Karpas-422 (cell line): ENCODE results near the gene ZNF292. TPM values are rescaled to one million over a fixed set of nuclear protein-coding genes. Genes with fewer than 3 reads are reported as not detected.

Source experiments
- DNase-seq: peaks from one replicate; pipeline ENCODE4 v3.0.0-alpha.2; 2015
- H2AFZ ChIP-seq: fragments of 200-600 bp; sonication (generic); 2 replicates; pipeline ENCODE4 v1.6.1; 2014; ENCODE audit warnings: antibody characterized with exemption, low read length, mixed read lengths
- H3K27ac ChIP-seq: fragments of 200-600 bp; sonication (generic); 2 replicates; pipeline ENCODE4 v1.5.1; 2014; ENCODE audit warnings: mild to moderate bottlenecking, low read length, moderate library complexity
- H3K27me3 ChIP-seq: fragments of 200-600 bp; sonication (generic); 2 replicates; pipeline ENCODE4 v1.6.1; 2014; ENCODE audit warnings: low read length, mixed read lengths
- H3K36me3 ChIP-seq: fragments of 200-600 bp; sonication (generic); 2 replicates; pipeline ENCODE4 v1.6.1; 2014; ENCODE audit warnings: low read length, mixed read lengths; ENCODE audit not compliant: insufficient read depth
- H3K4me1 ChIP-seq: fragments of 200-600 bp; sonication (generic); 2 replicates; pipeline ENCODE4 v1.6.1; 2014; ENCODE audit warnings: mild to moderate bottlenecking, low read length, mixed read lengths
- H3K4me2 ChIP-seq: fragments of 200-600 bp; sonication (generic); 2 replicates; pipeline ENCODE4 v1.6.1; 2014; ENCODE audit warnings: low read length, low read depth, mild to moderate bottlenecking; ENCODE audit not compliant: poor library complexity, severe bottlenecking
- H3K4me3 ChIP-seq: fragments of 200-600 bp; sonication (generic); 2 replicates; pipeline ENCODE4 v1.5.1; 2014; ENCODE audit warnings: mild to moderate bottlenecking, antibody characterized with exemption, low read length, mixed read lengths
- H3K79me2 ChIP-seq: fragments of 200-600 bp; sonication (generic); 2 replicates; pipeline ENCODE4 v1.6.1; 2014; ENCODE audit warnings: mild to moderate bottlenecking, low read length, mixed read lengths
- H3K9ac ChIP-seq: fragments of 200-600 bp; sonication (generic); 2 replicates; pipeline ENCODE4 v1.6.0; 2014; ENCODE audit warnings: low read length
- H3K9me2 ChIP-seq: fragments of 200-600 bp; sonication (generic), shearing (Covaris generic); replicated peaks from 2 replicates; pipeline ENCODE4 v1.6.0; 2014; ENCODE audit warnings: mild to moderate bottlenecking, low read length, moderate library complexity; ENCODE audit not compliant: insufficient read depth
- H3K9me3 ChIP-seq: fragments of 300-700, 200-600 bp; sonication (generic); 2 replicates; pipeline ENCODE4 v1.6.1; 2014; ENCODE audit warnings: low read length, mixed read lengths
- H4K20me1 ChIP-seq: fragments of 200-600 bp; sonication (generic); 2 replicates; pipeline ENCODE4 v1.6.1; 2014; ENCODE audit warnings: mild to moderate bottlenecking, antibody characterized with exemption, low read length, low read depth; ENCODE audit not compliant: insufficient read depth
- total RNA-seq: library from RNA; depleted of rRNA; stranded (reverse); fragments of >200 nt; shearing (Covaris generic); gene quantifications from 2 replicates; pipeline ENCODE4 v1.2.3, GENCODE V29; 2014; ENCODE audit warnings: low replicate concordance

Gene ZNF292
- total RNA-seq, 1 experiment from 2014 or later, result 62.8 TPM

DNA sequence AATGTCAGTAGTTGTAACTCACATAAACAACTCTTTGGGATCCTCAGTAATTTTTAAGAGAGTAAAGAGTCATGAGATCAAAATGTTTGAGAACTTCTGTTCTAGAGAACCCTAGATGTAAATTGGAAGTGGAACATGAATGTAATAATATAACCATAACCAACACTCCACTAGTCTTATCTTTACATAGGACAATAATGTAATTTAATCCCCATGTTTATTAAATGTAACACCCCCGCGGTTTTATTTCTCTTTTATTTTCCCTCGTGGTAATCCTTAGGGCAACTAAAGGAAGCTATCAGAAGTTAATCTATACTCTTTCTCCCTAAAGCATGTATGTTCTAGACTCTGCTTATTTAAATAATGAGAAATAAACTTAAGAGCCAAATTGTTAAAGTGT, 54.4 kb downstream of the ZNF292 start:
- Histone ChIP-seq H2AFZ (no peak overlapping the region), H3K4me2 (peak overlapping the region; percentile 6), H3K27ac (0 out of 2 replicates have a peak overlapping the region, but pooled peaks have one; percentile 10), H3K9me3 (no peaks in the 10 kb centered on the region), H4K20me1 (peaks cover 7% of the 10 kb centered on the region; the same call in 1 of the 2 replicates), H3K4me1 (peaks cover 54% of the 10 kb centered on the region), H3K27me3 (no peaks in the 10 kb centered on the region), H3K79me2 (peaks cover 100% of the 10 kb centered on the region), H3K4me3 (no peak overlapping the region), H3K9me2 (0 out of 2 replicates have a peak, but pooled peaks cover 4% of the 10 kb centered on the region), H3K36me3 (peaks cover 4% of the 10 kb centered on the region; the same call in 1 of the 2 replicates), H3K9ac (no peak overlapping the region)
- DNase-seq, result no peak

DNA sequence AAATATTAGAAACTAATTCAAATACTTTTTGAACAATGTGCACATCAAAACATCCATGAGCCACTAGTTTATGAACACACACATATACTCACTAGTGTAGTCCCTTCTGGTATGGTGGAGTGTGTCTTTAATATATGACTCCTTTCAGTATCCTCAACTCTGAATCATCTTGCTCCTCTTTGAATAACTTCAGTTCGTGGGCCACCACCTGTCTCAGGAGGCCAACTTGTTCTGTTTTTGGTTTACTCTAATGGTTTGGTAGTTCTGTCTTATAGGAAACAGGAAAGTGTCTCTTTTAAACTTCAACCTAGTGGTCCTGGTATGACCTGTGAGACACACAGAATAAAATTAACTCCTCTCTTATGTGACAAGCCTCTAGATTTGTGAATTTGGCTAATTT, 55.6 kb downstream of the ZNF292 start:
- Histone ChIP-seq H3K9ac (no peak overlapping the region), H3K4me2 (no peak overlapping the region), H3K36me3 (no peaks in the 10 kb centered on the region; the same call in 1 of the 2 replicates), H3K27ac (0 out of 2 replicates have a peak overlapping the region, but pooled peaks have one; percentile 16), H3K4me3 (no peak overlapping the region), H3K9me3 (no peaks in the 10 kb centered on the region), H3K9me2 (0 out of 2 replicates have a peak, but pooled peaks cover 4% of the 10 kb centered on the region), H3K27me3 (no peaks in the 10 kb centered on the region), H3K4me1 (peaks cover 44% of the 10 kb centered on the region), H4K20me1 (peaks cover 7% of the 10 kb centered on the region; the same call in 1 of the 2 replicates), H3K79me2 (peaks cover 97% of the 10 kb centered on the region), H2AFZ (no peak overlapping the region)
- peak; percentile 50 for DNase-seq

DNA sequence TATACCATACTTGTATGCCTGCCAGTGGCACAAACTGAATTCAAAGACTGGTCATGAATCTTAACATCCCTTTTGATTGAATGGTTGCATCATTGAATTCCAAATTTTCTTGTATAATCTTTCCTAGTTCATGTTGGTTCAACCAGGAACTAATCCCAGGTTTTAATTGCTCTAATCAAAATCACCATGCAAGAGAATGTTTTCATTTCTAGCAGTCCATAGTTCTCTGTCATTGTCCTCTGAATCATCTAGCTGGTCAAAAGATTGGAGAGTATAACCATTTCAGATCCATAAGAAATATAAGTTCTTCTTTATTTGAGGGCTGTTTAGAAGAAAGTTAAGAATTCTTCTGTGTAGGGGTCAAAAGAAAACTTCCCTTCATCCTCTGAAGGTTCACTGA, 57.2 kb downstream of the ZNF292 start:
- H4K20me1 ChIP-seq, result peaks cover 7% of the 10 kb centered on the region; the same call in 1 of the 2 replicates
- no peaks in the 10 kb centered on the region for H3K27me3 ChIP-seq
- no peak for DNase-seq
- H3K9me2 ChIP-seq, result 0 out of 2 replicates have a peak, but pooled peaks cover 4% of the 10 kb centered on the region
- peaks cover 33% of the 10 kb centered on the region for H3K4me1 ChIP-seq
- H3K9me3 ChIP-seq, result no peaks in the 10 kb centered on the region
- H3K27ac ChIP-seq, result no peak overlapping the region
- peaks cover 97% of the 10 kb centered on the region for H3K79me2 ChIP-seq
- H3K4me3 ChIP-seq, result no peak overlapping the region
- H3K4me2 ChIP-seq, result no peak overlapping the region
- H3K9ac ChIP-seq, result no peak overlapping the region
- no peak overlapping the region for H2AFZ ChIP-seq
- peaks cover 15% of the 10 kb centered on the region; the same call in 1 of the 2 replicates for H3K36me3 ChIP-seq

DNA sequence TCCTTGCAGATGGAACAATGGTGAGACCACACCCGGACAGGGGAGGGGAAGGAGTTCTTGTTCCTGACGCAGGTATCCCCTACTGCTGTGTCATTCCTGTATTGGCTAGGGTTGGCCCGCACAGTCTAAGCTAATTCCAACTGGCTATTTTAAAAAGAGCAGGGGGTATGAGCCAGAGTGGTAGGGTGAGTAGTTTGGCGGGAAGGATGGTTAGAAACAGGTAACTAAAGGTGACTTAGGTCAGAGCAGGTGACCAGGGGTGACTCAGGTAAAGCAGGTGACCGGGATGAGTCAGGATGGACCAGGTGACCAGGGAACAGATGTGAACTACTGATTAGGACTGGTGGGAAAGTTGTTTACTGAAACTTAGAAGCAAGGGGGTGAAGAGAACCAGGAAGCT, 58.0 kb downstream of the ZNF292 start:
- Histone ChIP-seq H2AFZ (no peak overlapping the region), H3K27me3 (no peaks in the 10 kb centered on the region), H3K4me3 (no peak overlapping the region), H3K9ac (no peak overlapping the region), H3K4me1 (peaks cover 31% of the 10 kb centered on the region), H3K27ac (no peak overlapping the region), H4K20me1 (peaks cover 7% of the 10 kb centered on the region; the same call in 1 of the 2 replicates), H3K9me2 (0 out of 2 replicates have a peak, but pooled peaks cover 2% of the 10 kb centered on the region), H3K4me2 (no peak overlapping the region), H3K9me3 (no peaks in the 10 kb centered on the region), H3K36me3 (peaks cover 18% of the 10 kb centered on the region; the same call in 1 of the 2 replicates), H3K79me2 (peaks cover 93% of the 10 kb centered on the region)
- no peak for DNase-seq

DNA sequence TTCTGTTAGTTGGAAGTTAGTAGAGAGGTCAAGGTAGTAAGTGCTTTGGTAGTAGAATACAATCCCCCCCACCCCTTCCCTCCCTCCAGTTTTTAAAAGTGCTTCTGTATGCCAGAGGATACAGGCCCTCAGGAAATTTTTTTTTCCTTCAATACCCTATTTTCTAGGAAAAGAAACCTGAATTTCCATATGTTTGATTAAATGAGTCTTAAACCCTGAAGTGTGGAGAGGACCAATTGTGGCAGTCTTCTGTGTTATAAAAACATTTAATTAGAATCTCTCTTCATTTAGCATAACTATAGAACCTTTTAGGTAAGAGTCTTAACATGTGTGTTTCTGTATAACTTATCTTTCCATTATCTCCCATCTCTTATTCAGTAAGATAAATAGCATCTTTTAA, 59.5 kb downstream of the ZNF292 start:
- Histone ChIP-seq H2AFZ (no peak overlapping the region), H3K27me3 (no peaks in the 10 kb centered on the region), H4K20me1 (peaks cover 7% of the 10 kb centered on the region; the same call in 1 of the 2 replicates), H3K79me2 (peaks cover 89% of the 10 kb centered on the region), H3K27ac (no peak overlapping the region), H3K9me3 (no peaks in the 10 kb centered on the region), H3K4me1 (peaks cover 16% of the 10 kb centered on the region), H3K36me3 (peaks cover 21% of the 10 kb centered on the region; the same call in 1 of the 2 replicates), H3K9me2 (no peaks in the 10 kb centered on the region), H3K4me3 (no peak overlapping the region), H3K4me2 (no peak overlapping the region), H3K9ac (no peak overlapping the region)
- DNase-seq, result no peak

DNA sequence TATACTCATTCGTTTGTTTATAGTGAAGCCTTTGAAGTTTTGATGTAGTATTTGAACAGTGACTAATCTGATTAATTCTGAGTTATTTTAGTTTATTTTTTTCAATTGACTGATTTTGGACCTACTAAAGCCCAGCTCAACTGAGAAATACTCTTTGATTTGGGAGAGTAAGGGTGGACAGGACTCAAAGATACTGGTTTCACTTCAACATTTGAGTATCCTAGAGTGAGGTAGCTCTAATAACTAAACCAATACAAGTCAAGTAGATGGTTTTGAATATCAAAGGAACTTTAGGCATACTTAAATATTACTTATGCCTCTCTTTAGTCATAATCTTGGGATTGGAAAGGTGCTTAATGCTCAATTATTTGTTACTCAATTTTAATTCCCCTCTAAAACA, 65.6 kb downstream of the ZNF292 start:
- no peaks in the 10 kb centered on the region for H3K4me1 ChIP-seq
- no peaks in the 10 kb centered on the region for H3K27me3 ChIP-seq
- H3K36me3 ChIP-seq, result peaks cover 68% of the 10 kb centered on the region
- no peaks in the 10 kb centered on the region for H3K9me3 ChIP-seq
- H3K4me2 ChIP-seq, result no peak overlapping the region
- peaks cover 89% of the 10 kb centered on the region for H3K79me2 ChIP-seq
- no peak overlapping the region for H3K9ac ChIP-seq
- no peaks in the 10 kb centered on the region for H3K9me2 ChIP-seq
- no peak overlapping the region for H2AFZ ChIP-seq
- H3K4me3 ChIP-seq, result no peak overlapping the region
- no peaks in the 10 kb centered on the region for H4K20me1 ChIP-seq
- H3K27ac ChIP-seq, result no peak overlapping the region
- no peak for DNase-seq

DNA sequence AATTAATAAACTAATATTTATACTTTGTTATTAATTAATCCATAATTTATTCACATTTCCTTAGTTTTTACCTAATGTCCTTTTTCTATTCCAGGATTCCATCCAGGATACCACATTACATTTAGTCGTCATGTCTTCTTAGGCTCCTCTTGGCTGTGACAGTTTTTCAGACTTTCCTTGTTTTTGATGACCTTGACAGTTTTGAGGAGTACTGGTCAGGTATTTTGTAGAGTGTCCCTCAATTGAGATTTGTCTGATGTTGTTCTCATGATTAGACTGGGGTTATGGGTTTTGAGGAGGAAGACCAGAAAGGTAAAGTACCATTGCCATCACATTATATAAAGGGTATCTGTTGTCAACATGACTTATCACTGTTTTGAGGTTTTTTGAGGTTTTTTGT, 67.3 kb downstream of the ZNF292 start:
- H3K36me3 ChIP-seq, result peaks cover 62% of the 10 kb centered on the region
- no peak overlapping the region for H2AFZ ChIP-seq
- no peaks in the 10 kb centered on the region for H4K20me1 ChIP-seq
- no peak overlapping the region for H3K4me3 ChIP-seq
- H3K27me3 ChIP-seq, result no peaks in the 10 kb centered on the region
- no peak overlapping the region for H3K4me2 ChIP-seq
- no peak overlapping the region for H3K27ac ChIP-seq
- no peak for DNase-seq
- no peaks in the 10 kb centered on the region for H3K9me3 ChIP-seq
- peaks cover 84% of the 10 kb centered on the region for H3K79me2 ChIP-seq
- H3K9me2 ChIP-seq, result no peaks in the 10 kb centered on the region
- H3K4me1 ChIP-seq, result no peaks in the 10 kb centered on the region
- H3K9ac ChIP-seq, result no peak overlapping the region

DNA sequence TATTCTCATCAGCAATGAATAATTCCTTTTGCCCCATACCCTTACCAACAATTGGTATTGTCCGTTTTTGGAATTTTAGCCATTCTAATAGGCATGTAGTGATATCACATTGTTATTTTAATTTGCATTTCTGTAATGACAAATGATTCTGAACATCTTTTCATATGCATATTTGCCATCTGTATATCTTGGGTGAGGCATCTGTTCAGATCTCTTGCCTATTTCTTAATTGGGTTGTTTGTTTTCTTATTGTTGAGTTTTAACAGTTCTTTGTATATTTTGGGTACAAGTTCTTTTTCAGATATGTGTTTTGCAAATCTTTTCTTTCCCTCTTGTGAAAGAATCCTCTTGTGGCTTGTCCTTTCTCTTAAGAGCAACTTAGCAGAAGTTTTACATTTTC, 69.6 kb downstream of the ZNF292 start:
- Histone ChIP-seq H3K36me3 (peaks cover 75% of the 10 kb centered on the region), H4K20me1 (no peaks in the 10 kb centered on the region), H3K9ac (no peak overlapping the region), H3K9me3 (no peaks in the 10 kb centered on the region), H3K27me3 (no peaks in the 10 kb centered on the region), H3K4me1 (no peaks in the 10 kb centered on the region), H3K9me2 (no peaks in the 10 kb centered on the region), H3K4me2 (no peak overlapping the region), H2AFZ (no peak overlapping the region), H3K4me3 (no peak overlapping the region), H3K27ac (no peak overlapping the region), H3K79me2 (peaks cover 89% of the 10 kb centered on the region)
- DNase-seq, result no peak
